HG02623 (cell line): ENCODE results near the gene EPHB2.
"Not testable (repeated sequence)": the region's sequence is repeated elsewhere in the genome, so short reads cannot be mapped to it uniquely, and the experiment has no call there.

Experiments
- ATAC-seq: cut with Tn5 transposase; IDR thresholded peaks from one replicate; pipeline ENCODE4 v1.9.1; 2021; ENCODE audit warnings: moderate library complexity; ENCODE audit not compliant: unreplicated experiment

The EPHB2 gene

DNA sequence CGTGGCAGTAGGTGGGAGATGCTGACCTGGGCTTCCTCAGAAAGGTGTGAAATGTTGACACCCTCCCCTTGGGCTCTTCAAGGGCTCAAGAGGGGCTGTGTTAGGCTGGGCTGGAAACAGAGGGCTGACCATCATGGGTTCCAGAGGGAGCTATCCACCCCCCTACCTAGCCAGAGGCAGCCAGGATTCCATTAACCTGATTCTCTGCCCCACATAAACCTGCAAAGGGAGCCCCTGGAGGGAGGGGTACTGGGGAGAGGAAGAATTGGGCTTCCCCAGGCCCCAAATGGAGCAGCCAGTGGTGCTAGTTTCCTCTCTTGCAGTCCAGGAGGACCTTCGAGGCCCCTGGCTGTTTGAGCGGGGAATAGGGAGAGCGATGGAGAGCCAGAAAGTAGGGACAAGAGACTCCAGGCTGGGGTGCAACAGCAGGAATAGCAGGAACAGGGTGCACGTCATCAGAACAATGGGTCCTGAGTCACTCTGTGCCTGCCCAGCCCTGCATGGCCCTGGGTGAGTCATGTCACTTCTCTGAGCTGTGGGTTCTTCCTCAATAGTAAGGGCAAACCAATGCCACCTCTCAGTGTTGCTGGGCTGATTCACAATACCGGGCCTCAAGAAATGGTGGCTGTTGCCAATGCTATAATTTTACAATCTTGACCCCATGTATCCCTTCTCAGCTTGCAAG, 121.2 kb downstream of the EPHB2 start:
- ATAC-seq: no peak

DNA sequence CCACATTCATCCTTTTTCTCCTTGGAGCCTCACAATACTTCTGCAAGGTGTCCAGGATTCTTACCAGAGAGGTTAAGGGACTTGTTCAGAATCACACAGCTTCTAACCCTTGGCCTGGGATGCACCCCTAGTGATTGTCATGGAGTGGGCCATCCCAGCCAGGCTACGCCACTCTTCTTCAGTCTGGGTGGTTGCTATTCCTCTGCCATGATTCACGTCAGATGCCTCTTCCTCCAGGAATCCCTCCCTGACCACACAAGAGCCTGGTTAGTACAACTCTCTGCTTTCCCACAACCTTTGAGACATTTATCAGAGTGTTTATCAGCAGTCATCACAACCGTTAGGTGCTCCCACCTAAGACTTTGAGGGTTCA, 121.8 kb downstream of the EPHB2 start:
- ATAC-seq: no peak

DNA sequence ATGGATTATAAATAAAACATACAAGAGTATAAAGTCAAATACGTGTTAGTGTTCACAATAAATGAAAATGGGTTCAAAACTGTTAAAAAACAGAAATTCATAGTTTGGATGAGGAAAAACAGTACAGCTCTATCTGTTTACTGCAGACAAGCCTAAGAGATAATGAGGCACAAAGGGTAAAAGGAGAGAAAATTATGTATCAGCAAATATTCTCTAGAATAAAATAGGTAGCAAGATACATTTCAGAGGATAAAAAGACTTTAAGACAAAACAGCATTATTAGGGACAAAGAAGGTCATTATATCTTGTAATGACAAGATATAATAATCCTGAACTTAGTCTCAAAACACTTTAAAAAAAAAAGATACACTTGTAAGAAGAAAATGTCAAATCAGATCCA, 123.1 kb downstream of the EPHB2 start:
- no peak for ATAC-seq

DNA sequence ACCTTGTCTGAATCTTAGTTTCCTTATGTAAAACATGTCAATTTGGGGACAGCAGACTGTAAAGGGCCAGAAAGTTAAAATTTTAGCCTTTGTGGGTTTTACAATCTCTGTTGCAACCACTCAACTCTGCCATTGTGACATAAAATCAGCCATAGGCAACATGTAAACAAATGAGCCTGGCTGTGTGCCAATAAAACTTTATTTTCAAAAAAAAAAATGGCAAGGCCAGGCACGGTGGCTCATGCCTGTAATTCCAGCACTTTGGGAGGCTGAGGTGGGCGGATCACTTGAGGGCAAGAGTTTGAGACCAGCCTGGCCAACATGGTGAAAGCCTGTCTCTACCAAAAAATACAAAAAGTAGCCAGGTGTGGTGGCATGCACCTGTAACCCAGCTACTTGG, 123.8 kb downstream of the EPHB2 start:
- ATAC-seq: not testable (repeated sequence)

DNA sequence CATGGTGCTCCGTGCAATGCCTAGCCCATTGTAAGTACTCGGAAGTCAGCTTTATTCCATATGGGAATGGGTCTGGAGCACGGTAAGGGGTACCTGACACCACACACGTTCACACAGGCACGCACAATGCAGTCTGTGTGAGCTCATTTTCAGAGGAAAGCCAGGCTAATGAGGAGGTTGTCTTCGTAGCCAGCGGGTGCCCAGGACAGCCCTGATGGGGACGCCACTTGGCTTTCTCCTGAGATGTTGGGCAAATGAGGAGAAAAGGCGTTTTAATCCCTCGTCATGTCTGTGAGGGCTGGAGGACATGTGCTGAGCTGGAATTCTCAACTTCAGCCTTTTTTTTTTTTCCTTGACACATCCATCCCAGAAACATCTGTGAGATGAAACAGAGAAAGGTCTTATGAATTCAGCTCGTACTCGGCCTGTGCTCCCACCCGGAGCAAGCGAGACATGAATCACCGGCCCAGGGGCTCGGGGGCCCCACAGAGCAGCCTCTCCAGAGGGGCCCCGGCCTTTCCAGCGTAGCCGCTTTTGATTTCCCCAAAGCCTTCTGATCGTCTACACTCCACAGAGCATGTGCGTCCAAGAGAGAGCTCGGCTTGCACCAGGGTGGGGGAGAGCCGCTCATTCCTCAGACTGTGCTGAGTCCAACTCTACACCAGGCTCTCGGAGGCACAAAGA, 125.1 kb downstream of the EPHB2 start:
- ATAC-seq: no peak

DNA sequence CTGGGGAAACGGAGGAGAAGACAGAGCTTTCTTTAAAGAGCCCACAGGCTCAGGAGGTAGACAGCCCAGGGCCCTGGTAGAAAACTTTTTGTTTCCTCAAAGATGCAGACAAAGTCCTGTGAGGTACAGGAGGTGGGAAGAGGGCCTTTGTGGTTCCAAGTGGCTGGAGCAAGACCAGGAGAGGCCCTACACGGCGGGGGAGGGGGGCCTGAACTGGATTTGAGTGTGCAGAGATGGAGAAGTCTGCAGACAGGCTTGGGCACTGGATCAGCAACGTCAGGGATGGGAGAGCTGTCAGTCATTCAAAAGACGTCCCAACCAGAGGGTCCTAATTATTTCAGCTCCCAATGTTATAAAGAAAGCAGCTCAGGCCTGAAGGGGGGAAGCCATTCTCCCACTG, 126.2 kb downstream of the EPHB2 start:
- ATAC-seq: no peak

DNA sequence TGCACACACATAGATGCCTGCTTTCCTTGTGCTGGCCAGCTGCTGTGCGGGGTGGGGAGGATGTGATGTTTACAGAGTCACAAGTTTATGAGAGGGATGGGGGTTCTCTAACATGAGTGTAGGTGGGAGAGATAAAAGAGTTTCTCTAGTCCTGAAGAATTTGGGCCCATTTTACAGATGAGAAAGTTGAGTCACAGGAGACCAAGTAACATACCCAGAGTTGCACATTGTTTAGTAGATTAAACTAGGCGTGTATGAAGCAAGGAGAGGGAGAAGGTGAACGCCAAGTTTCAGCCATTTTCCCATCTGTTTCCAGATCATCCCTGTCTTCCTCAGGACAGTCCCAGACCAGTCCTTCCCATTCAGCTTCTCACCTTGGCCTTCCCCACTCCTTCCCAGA, 126.7 kb downstream of the EPHB2 start:
- ATAC-seq: no peak

DNA sequence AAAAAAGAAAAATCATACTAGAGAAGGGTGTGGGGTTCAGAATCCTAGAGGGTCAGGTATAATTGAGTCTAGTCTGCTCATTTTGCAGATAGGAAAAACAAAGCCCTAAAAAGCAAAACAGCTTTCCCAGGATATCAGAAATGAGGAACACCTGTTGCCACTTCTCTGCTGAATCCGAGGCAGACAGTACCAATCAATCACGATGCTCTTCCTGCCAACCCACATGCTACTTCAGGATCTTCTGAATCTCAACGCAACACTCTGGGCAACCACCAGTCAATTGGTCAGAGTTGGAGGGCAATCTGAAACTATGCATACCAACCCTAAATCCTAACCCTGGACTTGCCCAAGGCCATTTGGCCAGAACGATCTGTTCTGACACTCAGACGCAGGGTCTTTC, 128.3 kb downstream of the EPHB2 start:
- no peak for ATAC-seq

DNA sequence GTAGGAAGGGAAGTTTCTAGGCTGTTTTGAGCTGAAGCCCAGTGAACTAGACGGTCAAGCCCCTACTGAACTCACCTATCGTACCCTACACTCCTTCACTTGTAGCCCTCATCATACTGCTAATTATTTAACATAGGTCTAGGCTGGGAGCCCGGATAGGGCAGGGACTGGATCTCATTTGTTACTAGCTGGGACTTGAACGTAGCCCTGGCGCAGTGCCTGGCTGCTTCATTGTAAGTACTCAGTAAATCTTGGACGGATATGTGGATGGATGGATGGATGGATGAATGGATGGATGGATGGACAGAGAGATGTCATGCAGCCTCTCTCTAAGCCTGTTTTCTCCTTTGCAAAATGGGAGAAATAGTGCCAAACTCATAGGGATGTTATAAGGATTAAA, 129.2 kb downstream of the EPHB2 start:
- no peak for ATAC-seq

DNA sequence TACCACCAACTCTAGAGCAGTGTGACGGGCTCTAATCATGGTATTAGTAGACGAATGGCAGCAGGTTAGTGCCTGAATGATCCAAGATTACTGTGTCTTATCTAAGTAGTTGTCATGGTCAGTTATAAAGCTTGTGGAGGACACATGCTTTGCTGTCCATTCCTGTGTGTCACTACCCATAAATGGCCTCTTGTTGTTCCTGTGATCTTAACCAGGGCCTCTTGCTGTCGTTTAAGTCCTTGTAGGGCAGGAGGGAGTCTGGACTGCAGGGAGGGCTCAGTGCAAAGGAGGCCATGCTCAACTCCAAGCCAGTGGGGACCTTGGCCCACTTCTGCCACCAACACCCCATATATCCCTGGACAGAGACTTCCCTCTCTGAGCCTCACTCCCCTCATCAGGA, 130.5 kb downstream of the EPHB2 start:
- ATAC-seq: no peak

DNA sequence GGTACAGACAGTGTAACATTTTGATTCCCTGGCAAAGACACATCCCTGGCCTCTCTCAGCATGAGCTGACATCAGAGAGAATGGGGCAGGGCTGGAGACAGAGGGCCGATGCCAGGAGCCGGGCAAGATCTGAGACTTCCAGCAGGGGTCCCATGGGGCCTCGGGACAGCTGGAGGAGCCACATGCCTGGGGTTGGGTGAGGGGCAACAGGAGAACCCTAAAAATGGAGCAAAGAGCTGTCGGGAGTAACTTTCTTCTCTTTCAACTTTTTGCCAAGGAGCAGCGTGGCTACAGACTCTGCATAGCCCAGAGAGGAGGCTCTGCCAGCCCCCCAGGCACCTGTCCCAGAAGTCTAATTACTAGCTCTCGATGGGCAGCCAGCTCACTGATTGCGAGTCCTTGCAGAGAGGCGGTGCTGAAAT, 131.2 kb downstream of the EPHB2 start:
- ATAC-seq: no peak

DNA sequence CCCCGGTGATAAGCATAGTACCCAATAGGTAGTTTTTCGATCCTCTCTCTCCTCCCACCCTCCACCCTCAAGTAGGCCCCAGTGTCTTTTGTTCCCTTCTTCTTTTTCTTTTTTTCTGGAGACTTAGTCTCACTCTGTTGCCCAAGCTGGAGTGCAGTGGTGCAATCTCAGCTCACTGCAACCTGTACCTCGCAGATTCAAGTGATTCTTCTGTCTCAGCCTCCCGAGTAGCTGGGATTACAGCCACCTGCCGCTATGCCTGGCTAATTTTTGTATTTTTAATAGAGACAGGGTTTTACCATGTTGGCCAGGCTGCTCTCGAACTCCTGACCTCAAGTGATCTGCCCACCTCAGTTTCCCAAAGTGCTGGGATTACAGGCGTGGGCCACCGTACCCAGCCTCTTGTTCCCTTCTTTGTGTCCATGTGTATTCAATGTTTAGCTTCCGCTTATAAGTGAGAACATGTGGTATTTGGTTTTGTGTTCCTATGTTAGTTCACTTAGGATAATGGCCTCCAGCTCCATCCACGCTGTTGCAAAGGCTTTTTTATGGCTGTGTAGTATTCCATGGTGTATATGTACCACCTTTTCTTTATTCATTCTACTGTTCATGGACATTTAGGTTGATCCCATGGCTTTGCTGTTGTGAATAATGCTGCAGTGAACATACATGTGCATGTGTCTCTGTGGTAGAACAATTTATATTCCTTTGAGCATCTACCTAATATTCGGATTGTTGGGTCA, 133.0 kb downstream of the EPHB2 start:
- ATAC-seq: not testable (repeated sequence)

DNA sequence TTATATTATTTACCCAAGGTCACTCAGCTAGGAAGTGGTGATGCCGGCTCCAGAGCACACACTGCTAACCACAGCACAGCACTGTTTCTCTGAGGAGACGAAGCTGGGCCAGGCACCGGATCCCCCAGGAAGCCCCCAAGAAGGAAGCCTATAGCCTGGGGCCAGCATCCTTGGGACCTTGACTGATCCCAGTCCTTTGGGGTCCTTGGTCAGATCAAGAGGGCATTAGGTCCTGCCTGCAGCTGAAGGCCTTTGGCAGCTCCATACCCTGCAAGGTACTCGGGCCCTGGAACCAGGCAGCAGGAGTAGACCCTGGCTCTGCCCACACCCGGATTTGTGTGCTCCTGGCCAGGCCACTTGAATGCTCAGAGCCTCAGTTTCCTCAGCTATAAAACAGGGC, 134.0 kb downstream of the EPHB2 start:
- no peak for ATAC-seq

DNA sequence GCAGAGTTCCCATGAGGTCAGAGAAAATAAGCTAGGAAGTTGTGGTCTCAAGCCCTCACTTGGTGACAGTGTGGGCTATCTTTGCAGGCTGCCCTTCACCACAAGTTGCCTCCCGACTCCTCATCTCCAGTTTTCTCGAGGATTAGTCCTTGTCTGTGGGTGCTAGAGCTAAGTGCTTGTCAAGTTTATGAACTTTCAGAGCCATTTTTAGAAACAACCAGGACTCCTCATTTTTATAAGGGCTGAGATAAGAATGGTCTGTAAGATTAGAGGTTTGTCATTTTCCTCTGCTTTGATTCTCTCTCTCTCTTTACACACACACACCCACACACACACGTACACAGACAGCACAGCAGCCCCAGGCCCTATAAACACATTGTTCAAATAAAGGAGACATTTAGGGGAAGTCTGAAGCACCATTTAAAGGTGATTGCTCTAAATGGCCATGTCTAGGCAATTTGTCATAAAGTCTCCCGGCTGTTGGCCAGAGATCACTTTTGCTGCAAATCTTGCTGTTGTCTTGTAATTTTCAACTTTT, 134.8 kb downstream of the EPHB2 start:
- no peak for ATAC-seq

DNA sequence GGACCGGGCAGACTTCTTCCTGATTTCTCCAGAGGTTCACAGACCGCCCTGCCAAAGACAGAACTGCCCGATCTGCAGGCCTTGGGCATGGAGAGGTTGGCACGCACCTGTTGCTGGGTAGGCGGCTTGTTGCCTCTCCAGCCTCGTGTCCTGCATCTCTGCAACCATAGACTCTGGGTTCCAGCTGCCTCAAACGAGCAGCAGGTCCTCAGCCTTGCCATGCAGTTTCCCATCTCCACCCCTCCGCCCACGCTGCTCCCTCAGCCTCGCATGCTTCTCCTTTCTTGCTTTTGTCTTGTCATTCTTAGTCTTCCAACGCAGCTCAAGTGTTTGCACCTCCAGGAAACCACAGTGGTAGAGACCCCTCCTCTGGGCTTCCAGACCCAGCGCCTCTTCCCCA, 135.8 kb downstream of the EPHB2 start:
- no peak for ATAC-seq

DNA sequence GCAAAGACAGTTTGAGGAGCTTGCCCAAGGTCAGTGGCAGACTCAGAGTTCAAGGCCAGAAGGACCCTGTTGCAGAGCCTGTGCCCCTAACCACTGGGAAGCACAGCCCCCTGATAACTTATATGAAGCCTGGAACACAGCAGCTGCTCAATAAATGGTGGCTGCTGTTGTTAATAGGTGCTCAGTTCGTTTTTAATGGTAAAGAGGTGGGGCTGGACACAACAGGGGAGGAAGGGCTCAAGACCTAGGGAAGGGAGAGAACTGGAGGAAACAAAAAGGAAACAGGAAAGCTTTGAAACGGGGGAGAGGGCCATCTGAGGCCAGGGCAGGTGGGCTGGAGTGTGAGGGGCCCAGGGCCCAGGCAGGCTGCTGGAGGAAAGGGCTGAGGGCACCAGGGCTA, 136.6 kb downstream of the EPHB2 start:
- ATAC-seq: no peak

DNA sequence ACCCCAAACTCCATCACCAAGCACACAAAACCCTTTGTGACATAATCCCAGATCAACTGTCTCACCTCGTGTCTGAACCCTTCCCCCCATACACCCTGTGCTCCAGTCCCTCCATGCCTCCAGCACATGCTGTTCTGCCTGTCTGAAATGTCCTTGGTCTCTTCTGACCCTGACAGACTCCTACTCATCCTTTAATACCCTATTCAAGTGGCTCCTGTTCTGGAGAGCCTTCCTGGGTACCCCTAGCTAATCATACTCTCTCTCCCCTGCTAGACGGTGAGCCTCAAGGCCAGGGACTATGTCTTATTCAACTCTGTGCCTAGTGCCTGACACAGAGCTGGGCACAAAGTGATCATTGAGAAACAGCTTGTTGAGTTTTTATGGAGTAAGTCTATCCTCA, 137.1 kb downstream of the EPHB2 start:
- ATAC-seq: no peak

DNA sequence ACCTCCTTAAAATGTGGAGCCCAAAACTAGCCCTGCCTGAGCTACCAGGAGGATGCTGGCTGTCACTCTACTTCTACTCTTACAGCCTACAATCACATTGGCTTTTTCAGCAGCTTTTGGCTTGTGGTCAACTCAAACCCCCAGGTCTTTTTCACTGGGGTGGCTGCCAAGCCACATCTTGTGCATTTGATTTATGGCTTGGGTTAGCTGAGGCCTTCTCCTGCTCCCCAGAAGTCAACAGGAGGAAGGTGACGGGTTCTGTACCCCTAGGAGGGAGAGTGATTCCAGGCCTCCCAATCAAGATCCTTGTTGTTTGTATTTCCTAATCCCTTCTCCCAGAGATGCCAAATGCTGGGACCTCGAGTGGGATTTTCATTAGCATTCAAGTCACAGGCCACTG, 137.8 kb downstream of the EPHB2 start:
- ATAC-seq: no peak

DNA sequence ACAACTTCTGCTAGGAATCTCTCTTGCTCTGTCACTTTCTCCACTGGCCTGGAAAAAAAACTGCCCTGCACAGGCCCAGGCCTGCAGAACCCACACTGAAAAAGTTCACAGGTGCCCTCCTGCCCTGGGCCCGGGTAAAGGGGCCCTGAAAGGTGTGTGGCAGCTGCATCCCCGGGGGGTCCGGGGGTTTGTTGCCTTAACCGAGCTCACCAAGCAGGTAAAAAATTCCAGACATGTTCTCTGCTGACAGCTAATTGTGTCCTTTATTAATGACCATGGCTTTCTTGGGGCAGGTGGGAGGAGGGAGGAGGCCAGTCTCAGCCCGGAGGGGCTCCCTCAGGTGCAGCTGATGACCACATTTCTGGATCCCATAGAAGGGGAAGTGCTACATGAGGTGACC, 139.1 kb downstream of the EPHB2 start:
- ATAC-seq: no peak

DNA sequence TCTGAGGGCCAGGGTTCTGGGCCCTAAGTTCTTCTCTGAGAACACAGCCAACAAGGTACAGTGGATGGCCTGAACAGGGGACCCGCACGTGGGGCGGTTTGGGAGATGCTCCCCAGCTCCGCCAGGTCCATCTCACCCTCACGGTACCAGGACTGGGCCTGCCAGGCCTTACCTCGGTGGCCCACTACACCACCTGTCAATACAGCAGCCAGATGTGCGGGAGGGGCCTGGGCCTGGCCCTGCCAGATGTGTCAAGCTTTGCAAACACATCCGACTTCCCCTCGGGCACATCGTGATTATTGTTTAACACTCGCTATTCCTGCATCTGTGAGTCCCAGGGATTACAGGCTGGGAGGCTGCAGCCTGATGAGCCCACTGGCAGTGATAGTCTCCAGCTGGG, 139.6 kb downstream of the EPHB2 start:
- ATAC-seq: no peak

DNA sequence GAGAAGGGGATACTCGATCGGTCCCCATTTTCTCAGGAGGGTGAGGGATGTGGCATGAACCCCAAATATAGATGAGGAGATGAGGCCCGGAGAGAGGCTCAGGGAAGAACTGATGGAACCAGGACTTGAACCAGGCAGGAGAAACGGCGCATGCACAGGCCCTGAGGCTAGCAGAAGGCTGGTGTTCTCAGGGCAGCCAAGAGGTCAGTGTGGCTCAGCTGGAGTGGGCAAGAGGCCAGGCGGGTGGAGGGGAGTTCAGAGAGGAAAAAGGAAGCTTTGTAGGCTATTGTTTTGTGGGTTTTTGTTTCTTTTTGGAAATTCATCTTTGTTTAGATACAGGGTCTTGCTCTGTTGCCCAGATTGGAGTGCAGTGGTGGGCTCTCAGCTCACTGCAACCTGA, 140.0 kb downstream of the EPHB2 start:
- no peak for ATAC-seq

DNA sequence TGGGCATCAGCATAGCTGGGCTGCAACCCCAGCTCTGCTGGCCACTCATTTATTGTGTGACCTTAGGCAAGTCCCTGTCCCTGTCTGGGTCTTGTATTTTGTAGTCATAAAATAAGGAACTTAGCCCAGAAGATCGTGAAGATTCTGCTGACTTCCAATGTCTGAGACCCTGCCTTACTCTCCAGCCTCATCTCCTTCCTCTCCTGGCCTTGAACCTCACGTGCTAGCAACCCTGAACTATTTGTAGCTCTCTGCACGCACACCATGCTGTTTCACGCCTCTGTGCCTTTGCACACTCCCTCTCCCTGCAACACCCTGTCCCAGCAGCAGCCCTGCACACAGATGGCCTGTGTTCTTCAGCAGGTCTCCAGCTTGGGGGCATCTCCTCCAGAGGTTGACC, 140.9 kb downstream of the EPHB2 start:
- no peak for ATAC-seq
